PC-3 (cell line): ENCODE results near the gene LTA4H. TPM values are rescaled to one million over a fixed set of nuclear protein-coding genes. Genes with fewer than 3 reads are reported as not detected.

Source experiments
- ATAC-seq: fragments of 200-7000 bp; cut with Tn5 transposase; 2 replicates; pipeline ENCODE4 v1.9.1; 2020; ENCODE audit warnings: mild to moderate bottlenecking, moderate library complexity
- BruUV-seq: library from RNA; stranded (reverse); fragments of 400-500 nt; replicated peaks from 2 replicates; lab custom pipeline; 2021; lab: Mats Ljungman, UMichigan
- CTCF ChIA-PET: fragments of 300-600 bp; sonication (Branson Sonifier 250); formaldehyde crosslinking; loops from one replicate; lab custom pipeline; 2022; ENCODE audit warnings: antibody characterized with exemption; lab: Charles Lee
- POLR2A ChIA-PET: fragments of 300-600 bp; sonication (Branson Sonifier 250); formaldehyde crosslinking; loops from one replicate; lab custom pipeline; 2022; ENCODE audit warnings: antibody characterized with exemption; ENCODE audit not compliant: unreplicated experiment; lab: Charles Lee
- DNase-seq: peaks from one replicate; pipeline ENCODE4 v3.0.0-alpha.2; 2015
- H2AFZ ChIP-seq: fragments of 300-600 bp; sonication (generic); 2 replicates; pipeline ENCODE4 v1.6.0; 2016; ENCODE audit warnings: antibody characterized with exemption, low read length
- H3F3A ChIP-seq: fragments of 300-600 bp; sonication (generic); one replicate; pipeline ENCODE4 v1.6.0; 2017; ENCODE audit warnings: antibody characterized with exemption, low read length, control low read depth, mild to moderate bottlenecking; ENCODE audit not compliant: unreplicated experiment
- H3K27ac ChIP-seq: fragments of 300-600 bp; sonication (generic); 2 replicates; pipeline ENCODE4 v1.5.1; 2016; ENCODE audit warnings: mild to moderate bottlenecking, low read length
- H3K27me3 ChIP-seq: fragments of 300-600 bp; sonication (generic); 2 replicates; pipeline ENCODE4 v1.6.1; 2016; ENCODE audit warnings: low read length, mixed read lengths
- H3K36me3 ChIP-seq: fragments of 300-600 bp; sonication (generic); 2 replicates; pipeline ENCODE4 v1.6.1; 2016; ENCODE audit warnings: low read depth, mixed run types, low read length, mixed read lengths
- H3K4me1 ChIP-seq: fragments of 300-600 bp; sonication (generic); 2 replicates; pipeline ENCODE4 v1.5.1; 2016; ENCODE audit warnings: low read length; ENCODE audit not compliant: insufficient read depth
- H3K4me2 ChIP-seq: fragments of 300-600 bp; sonication (generic); 2 replicates; pipeline ENCODE4 v1.6.0; 2016; ENCODE audit warnings: low read length
- H3K4me3 ChIP-seq: fragments of 300-600 bp; sonication (generic); 2 replicates; pipeline ENCODE4 v1.5.1; 2016; ENCODE audit warnings: mild to moderate bottlenecking, low read length, mixed read lengths
- H3K79me2 ChIP-seq: fragments of 300-600 bp; sonication (generic); 2 replicates; pipeline ENCODE4 v1.6.1; 2017; ENCODE audit warnings: low read length, mixed read lengths
- H3K9ac ChIP-seq: fragments of 300-600 bp; sonication (generic); 2 replicates; pipeline ENCODE4 v1.6.0; 2016; ENCODE audit warnings: mild to moderate bottlenecking, low read length
- H3K9me2 ChIP-seq: fragments of 300-600 bp; sonication (generic); replicated peaks from 2 replicates; pipeline ENCODE4 v1.6.1; 2016; ENCODE audit warnings: mixed run types, low read length, mixed read lengths
- H3K9me3 ChIP-seq: fragments of 300-600 bp; sonication (generic); 2 replicates; pipeline ENCODE4 v1.6.1; 2016; ENCODE audit warnings: low read length, mixed read lengths
- H4K20me1 ChIP-seq: fragments of 300-600 bp; sonication (generic); 2 replicates; pipeline ENCODE4 v1.6.1; 2016; ENCODE audit warnings: low read length, mixed read lengths
- EZH2 ChIP-seq: fragments of 300-600 bp; sonication (generic); IDR thresholded peaks from one replicate; pipeline ENCODE4 v1.6.1; 2017; ENCODE audit warnings: antibody characterized with exemption, mild to moderate bottlenecking, low read length; ENCODE audit not compliant: unreplicated experiment
- EZH2phosphoT487 ChIP-seq: fragments of 300-600 bp; sonication (generic); IDR thresholded peaks from 2 replicates; pipeline ENCODE4 v1.6.1; 2018; ENCODE audit warnings: mild to moderate bottlenecking, antibody characterized with exemption, low read length, borderline replicate concordance
- intact Hi-C: fragments of 100-400 bp; cut with micrococcal nuclease; formaldehyde crosslinking; loops from 2 replicates; pipeline ENCODE4 v1.9.0; 2023
- total RNA-seq: library from RNA; depleted of rRNA; stranded (reverse); fragments of >200 nt; gene quantifications from 2 replicates; pipeline ENCODE4 v1.2.3, GENCODE V29; 2014; rRNA removed
- TF ChIP-seq, protein P1 (sequence below): fragments of 300-600 bp; sonication (generic); conservative IDR thresholded peaks from 2 replicates; pipeline ENCODE4 v1.5.1; 2017; ENCODE audit warnings: antibody characterized with exemption, low read depth, mild to moderate bottlenecking, low read length

Gene LTA4H
- total RNA-seq, 1 experiment from 2014 or later, result 58.4 TPM

DNA sequence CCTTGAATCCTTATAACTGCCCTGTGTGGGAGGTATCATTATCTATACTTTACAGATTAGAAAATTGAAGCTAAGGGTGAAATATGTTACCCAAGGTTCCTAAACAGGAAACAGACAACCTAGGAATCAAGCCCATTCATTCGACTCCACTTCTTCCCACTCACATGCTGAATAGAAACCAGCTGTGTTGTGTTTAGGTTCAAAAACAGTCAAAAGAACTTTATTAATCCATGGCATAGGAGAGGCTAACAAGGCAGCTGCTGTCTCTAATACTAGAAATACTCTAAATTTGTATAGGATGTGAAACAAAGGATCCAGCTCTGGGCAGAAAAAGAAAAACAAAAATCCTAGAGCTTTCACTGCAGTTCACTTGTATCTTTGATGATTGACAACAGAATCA is 82.4 kb downstream of the LTA4H start:
- Histone ChIP-seq H3K9me2 (no peaks in the 10 kb centered on the region), H4K20me1 (no peaks in the 10 kb centered on the region), H3F3A (no peaks in the 10 kb centered on the region), H3K27me3 (no peaks in the 10 kb centered on the region), H3K79me2 (no peaks in the 10 kb centered on the region), H3K4me1 (peaks cover 7% of the 10 kb centered on the region; the same call in 1 of the 2 replicates), H2AFZ (no peak overlapping the region), H3K9ac (no peak overlapping the region), H3K9me3 (no peaks in the 10 kb centered on the region), H3K36me3 (no peaks in the 10 kb centered on the region), H3K4me2 (no peak overlapping the region), H3K27ac (no peak overlapping the region), H3K4me3 (no peak overlapping the region)
- ChIA-PET CTCF (no interaction called here), POLR2A (no interaction called here)
- BruUV-seq, result no TSS peak
- no peak for ATAC-seq
- intact Hi-C loops, result no loop called here
- no peak for DNase-seq
- TF ChIP-seq, protein P1, sequence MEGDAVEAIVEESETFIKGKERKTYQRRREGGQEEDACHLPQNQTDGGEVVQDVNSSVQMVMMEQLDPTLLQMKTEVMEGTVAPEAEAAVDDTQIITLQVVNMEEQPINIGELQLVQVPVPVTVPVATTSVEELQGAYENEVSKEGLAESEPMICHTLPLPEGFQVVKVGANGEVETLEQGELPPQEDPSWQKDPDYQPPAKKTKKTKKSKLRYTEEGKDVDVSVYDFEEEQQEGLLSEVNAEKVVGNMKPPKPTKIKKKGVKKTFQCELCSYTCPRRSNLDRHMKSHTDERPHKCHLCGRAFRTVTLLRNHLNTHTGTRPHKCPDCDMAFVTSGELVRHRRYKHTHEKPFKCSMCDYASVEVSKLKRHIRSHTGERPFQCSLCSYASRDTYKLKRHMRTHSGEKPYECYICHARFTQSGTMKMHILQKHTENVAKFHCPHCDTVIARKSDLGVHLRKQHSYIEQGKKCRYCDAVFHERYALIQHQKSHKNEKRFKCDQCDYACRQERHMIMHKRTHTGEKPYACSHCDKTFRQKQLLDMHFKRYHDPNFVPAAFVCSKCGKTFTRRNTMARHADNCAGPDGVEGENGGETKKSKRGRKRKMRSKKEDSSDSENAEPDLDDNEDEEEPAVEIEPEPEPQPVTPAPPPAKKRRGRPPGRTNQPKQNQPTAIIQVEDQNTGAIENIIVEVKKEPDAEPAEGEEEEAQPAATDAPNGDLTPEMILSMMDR, result no peak
- TF ChIP-seq EZH2, result no peak
- no peak for TF ChIP-seq EZH2phosphoT487

DNA sequence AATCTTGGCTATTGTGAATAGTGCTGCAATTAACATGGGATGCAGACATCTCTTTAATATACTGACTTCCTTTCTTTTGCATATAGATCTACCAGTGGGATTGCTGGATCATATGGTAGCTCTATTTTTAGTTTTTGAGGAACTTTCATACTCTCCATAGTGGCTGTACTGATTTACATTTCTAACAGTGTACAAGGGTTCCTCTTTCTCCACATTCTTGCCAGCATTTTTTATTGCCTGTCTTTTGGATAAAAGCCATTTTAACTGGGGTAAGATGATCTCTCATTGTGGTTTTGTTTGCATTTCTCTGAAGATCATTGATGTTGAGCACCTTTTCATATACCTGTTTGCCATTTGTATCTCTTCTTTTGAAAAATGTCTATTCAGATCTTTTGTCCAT is 83.9 kb downstream of the LTA4H start:
- intact Hi-C loops, result no loop called here
- POLR2A ChIA-PET, result interaction anchor here (0.7 kb wide), 1 partner anchor 8 kb away, joined by 3 read pairs; the partner anchor contains the start of gene AMDHD1
- no peak overlapping the region for H3K27ac ChIP-seq

More for the DNA sequence above, 83.9 kb downstream of the LTA4H start:
- DNase-seq (peak; percentile 67), ATAC-seq (peak; percentile 69)
- Histone ChIP-seq H3K4me1 (peaks cover 7% of the 10 kb centered on the region; the same call in 1 of the 2 replicates), H3K27me3 (no peaks in the 10 kb centered on the region), H3K4me2 (no peak overlapping the region), H2AFZ (no peak overlapping the region), H3K9ac (no peak overlapping the region), H3K36me3 (no peaks in the 10 kb centered on the region), H3K9me3 (no peaks in the 10 kb centered on the region), H3K4me3 (no peak overlapping the region), H3F3A (no peaks in the 10 kb centered on the region), H4K20me1 (no peaks in the 10 kb centered on the region), H3K79me2 (no peaks in the 10 kb centered on the region), H3K9me2 (no peaks in the 10 kb centered on the region)
- BruUV-seq, result no TSS peak
- TF ChIP-seq, protein P1, result no peak
- TF ChIP-seq EZH2 (no peak), EZH2phosphoT487 (no peak)
- CTCF ChIA-PET, result no interaction called here

Other genes starting within 250 kb of the LTA4H start
- 39.6 and 40.3 TPM in 2 replicates for gene NTN4, start 244.8 kb downstream of the LTA4H start, total RNA-seq
- 47.4 and 47.5 TPM in 2 replicates for gene SNRPF, start 176.6 kb downstream of the LTA4H start, total RNA-seq
- gene CCDC38, start 93.0 kb downstream of the LTA4H start, total RNA-seq, result not detected in 2 replicates
- gene AMDHD1, start 92.3 kb downstream of the LTA4H start, total RNA-seq, result 0.80 and 1.5 TPM in 2 replicates
- 0.23 and 1.5 TPM in 2 replicates for gene HAL, start 39.2 kb downstream of the LTA4H start, total RNA-seq
- gene ELK3, start 158.8 kb upstream of the LTA4H start, total RNA-seq, result 16.2 and 16.9 TPM in 2 replicates